ENCODE measurements around the gene DCST2.
A peak's percentile ranks its signal among the peaks of the same experiment; 100 is the strongest.

The DCST2 gene

DNA sequence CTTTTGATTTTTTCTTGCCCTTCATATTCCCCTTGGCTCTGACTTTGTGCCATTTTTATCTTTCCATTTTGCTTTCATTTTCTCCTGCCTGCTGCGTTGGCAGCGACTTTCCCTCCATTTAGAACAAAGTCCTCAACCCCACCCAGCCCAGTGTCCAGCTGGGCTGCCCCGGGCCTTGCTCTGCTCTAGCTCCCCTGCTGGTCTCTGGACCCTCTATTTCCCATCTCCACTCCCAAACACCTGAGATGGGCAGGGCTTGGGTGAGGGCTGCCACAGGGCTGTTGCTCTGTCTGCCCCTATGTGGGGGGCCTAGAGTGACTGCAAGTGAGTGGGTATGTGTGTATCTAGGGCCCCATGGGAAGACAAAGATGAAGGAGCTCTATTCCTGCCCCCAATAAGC is 10.2 kb upstream of the DCST2 start:
- H3K27ac ChIP-seq = no peak overlapping the region
- TF ChIP-seq, protein P1, sequence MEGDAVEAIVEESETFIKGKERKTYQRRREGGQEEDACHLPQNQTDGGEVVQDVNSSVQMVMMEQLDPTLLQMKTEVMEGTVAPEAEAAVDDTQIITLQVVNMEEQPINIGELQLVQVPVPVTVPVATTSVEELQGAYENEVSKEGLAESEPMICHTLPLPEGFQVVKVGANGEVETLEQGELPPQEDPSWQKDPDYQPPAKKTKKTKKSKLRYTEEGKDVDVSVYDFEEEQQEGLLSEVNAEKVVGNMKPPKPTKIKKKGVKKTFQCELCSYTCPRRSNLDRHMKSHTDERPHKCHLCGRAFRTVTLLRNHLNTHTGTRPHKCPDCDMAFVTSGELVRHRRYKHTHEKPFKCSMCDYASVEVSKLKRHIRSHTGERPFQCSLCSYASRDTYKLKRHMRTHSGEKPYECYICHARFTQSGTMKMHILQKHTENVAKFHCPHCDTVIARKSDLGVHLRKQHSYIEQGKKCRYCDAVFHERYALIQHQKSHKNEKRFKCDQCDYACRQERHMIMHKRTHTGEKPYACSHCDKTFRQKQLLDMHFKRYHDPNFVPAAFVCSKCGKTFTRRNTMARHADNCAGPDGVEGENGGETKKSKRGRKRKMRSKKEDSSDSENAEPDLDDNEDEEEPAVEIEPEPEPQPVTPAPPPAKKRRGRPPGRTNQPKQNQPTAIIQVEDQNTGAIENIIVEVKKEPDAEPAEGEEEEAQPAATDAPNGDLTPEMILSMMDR (conservative IDR thresholded peaks at IDR 0.05) = no peak

DNA sequence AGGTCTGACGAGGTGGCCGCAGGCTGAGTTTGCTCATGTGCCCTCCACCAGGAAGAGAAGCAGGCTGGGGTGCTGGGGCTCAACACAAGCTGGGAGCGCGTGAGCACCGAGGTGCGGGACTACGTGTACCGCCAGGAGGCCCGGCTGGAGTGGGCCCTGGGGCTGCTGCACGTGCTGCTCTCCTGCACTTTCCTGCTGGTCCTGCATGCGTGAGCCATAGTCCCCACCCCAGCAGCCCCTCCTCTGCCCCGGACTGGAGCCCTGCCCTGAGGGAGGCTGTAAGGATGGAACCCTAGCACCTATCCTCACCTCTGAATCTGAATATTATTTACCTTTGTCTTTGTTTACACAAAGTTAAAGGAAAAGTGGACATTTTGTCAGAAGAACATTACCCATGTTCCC is 9.7 kb upstream of the DCST2 start:
- TF ChIP-seq, protein P1 (conservative IDR thresholded peaks at IDR 0.05) = no peak
- no peak overlapping the region for H3K27ac ChIP-seq

DNA sequence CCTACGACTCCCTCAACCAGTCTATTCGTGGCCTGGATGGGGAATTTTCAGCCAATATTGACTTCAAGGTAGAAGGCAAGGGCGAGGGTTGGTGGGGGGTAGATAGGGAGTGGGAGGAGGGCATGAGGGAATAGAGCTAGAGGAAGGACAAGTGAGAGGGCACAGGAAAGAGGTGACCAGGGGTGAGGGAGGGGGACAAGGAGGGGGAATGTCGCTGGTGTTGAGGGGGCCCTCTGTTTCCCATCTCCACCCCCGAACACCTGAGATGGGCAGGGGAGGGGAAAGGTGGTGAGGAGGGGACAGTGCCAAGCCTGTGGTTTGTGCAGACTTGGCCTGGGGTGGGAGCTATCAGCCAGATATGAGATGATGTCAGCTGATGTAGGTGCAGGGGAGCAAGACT is 9.2 kb upstream of the DCST2 start:
- TF ChIP-seq, protein P1 (conservative IDR thresholded peaks at IDR 0.05) = no peak
- H3K27ac ChIP-seq = no peak overlapping the region

DNA sequence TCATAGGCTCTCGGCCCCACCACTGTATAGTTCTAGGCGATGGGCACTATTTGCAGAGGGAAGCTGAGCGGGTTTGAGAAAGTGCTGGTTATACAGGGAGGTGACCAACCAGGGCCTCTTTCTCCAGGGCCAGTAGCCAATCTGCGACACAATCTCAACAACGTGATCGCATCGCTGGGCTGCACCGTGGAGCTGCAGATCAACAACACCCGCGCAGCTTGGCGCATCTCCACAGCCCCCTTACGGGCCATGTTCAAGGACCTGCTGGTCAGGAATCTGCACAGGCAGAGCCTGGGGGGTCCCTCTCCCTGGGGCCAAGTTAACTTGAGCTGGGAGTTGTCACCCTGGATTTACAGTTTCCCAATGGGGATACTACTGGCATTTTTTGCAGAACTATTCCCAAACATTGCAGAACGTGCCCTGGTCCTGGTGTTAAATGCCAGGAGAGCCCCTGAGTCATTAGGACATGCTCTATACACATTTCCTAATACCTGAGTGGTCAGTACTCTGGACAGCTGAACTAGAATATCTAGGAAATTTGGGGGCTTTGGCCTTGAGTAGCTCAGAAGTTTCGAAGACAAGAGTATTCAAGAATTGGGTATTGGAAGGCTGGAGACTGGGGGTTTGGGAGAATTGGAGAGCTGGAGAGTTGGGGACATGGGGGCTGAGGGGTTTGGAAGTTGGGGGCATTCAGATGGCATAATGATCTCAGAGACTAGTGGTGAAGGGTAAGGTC is 6.9 kb upstream of the DCST2 start:
- no peak overlapping the region for H3K27ac ChIP-seq
- TF ChIP-seq, protein P1 (conservative IDR thresholded peaks at IDR 0.05) = no peak

DNA sequence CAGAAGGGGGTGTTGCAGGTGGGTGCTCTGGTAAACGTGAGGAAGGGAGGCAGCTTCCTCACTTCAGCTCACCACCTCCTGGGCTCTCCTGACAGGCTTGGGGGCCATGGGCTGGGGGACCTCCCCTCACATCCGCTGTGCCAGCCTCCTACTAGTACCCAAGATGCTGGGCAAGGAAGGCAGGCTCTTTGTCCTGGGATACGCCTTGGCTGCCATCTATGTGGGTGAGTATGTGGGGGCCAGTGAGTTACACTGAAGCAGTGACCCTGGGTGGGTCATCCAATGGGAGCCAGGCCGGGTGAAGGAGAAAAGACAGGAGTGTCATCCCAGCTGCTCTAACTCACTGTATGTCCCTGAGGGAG is 5.7 kb upstream of the DCST2 start:
- TF ChIP-seq, protein P1 (conservative IDR thresholded peaks at IDR 0.05) = no peak
- H3K27ac ChIP-seq = peak overlapping the region; percentile 60

DNA sequence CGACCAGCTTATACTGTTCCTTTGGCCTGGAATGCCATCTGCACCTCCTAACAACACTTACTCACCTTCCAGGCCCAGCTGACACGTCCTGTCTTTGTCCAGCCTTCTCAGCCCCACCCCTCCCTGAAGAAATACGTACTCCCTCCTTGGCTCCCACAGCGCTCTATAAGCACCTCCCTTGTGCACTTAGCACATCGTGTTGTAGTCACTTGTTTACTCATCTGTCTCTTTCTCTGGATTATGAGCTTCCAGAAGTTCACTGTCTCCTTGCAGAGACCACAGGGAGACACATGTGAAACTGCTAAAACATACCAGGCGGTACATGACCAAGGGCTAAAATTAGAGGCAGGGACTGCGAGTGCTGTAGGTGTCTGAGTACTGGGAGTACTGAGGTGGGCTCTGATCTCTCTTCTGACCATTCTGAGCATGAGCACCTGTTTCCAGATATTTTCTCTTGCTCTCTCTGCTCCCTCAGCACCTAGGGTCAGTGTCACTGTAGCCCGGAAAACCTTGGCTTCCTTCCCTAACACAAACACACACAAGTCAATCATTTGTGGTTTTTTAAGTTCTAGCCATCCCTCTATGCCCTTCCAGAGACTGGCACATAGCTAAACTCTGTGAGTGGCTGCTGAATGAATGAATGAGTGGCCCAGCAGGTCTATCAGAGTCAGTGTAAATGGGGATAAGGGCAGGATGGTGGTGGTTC is 5.2 kb upstream of the DCST2 start:
- H3K27ac ChIP-seq = peak overlapping the region; percentile 60

DNA sequence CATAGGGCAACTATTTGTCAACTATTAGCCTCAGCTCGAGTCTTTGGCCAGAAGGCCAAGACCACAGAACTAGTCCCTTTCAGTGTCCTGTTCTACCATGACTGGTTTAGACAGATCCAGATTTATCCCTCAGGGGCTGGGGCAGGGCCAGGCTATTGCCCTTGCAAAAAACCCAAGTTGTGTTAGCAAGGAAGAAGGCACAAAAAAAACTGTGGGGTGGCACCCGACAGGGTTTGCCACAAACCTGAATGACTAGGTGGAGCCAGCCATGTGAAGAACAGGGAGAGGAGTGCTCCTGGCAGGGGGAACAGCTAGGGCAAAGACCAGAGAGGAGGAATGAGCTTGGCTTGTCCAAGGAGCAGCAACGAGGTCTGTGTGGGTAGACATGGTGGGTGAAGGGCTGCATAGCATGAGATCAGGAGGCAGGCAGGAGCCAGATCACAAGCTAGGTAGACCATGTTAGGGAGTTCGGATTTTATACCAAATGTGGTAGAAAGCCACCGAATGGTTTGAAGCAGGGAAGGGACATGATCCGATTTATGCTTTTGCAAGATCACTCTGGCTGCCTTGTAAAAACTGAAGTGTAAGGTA is 4.4 kb upstream of the DCST2 start:
- TF ChIP-seq, protein P1 (conservative IDR thresholded peaks at IDR 0.05) = no peak
- peak overlapping the region; percentile 60 for H3K27ac ChIP-seq

More for the DNA sequence above, 5.2 kb upstream of the DCST2 start:
- TF ChIP-seq, protein P1 (conservative IDR thresholded peaks at IDR 0.05) = no peak

Data from VCaP (cell line).